Testis (tissue), 3 donors: ENCODE data around the gene SPAG6. TPM values are rescaled to one million over a fixed set of nuclear protein-coding genes. Genes with fewer than 3 reads are reported as not detected.
A peak's percentile ranks its signal among the peaks of the same experiment; 100 is the strongest.

Source experiments
- DNase-seq: peaks from one replicate; pipeline ENCODE4 v3.0.0-alpha.2; 2019
- H3K27ac ChIP-seq, 2 donors: fragments of 200-600 bp; sonication (generic); one replicate each; pipeline ENCODE4 v1.5.1; 2019
- H3K27me3 ChIP-seq: fragments of 200-600 bp; sonication (generic); one replicate; pipeline ENCODE4 v1.5.1; 2019
- H3K36me3 ChIP-seq: fragments of 200-600 bp; sonication (generic); one replicate; pipeline ENCODE4 v1.5.1; 2017; ENCODE audit warnings: low read depth; ENCODE audit errors: missing control alignments
- H3K4me1 ChIP-seq: fragments of 200-600 bp; sonication (generic); one replicate; pipeline ENCODE4 v1.5.1; 2019
- H3K4me3 ChIP-seq, 2 donors: fragments of 200-600 bp; sonication (generic); one replicate each; pipeline ENCODE4 v1.5.1; 2017 to 2019
- H3K9me3 ChIP-seq: fragments of 200-600 bp; sonication (generic); one replicate; pipeline ENCODE4 v1.5.1; 2017
- CTCF ChIP-seq, 3 experiments: fragments of 450-650 bp in 2 of 3; fragments of 200-600 bp in 1 of 3; sonication (generic) in 1 of 3; IDR thresholded peaks; one replicate each; pipeline ENCODE4 v1.5.1; 2016 to 2019; ENCODE audit warnings: antibody characterized with exemption in 3 of 3, mild to moderate bottlenecking in 2 of 3, moderate library complexity in 1 of 3
- POLR2A ChIP-seq: fragments of 450-650 bp; IDR thresholded peaks from one replicate; pipeline ENCODE4 v1.6.1; 2017; ENCODE audit warnings: antibody characterized with exemption, mild to moderate bottlenecking, moderate library complexity
- WGBS, 2 donors: methylation state at CpG; one replicate each; pipeline ENCODE4 v1.1.5; 2018; 5-methylcytosine and 5-hydroxymethylcytosine counted together
- intact Hi-C: fragments of 100-400 bp; cut with DNase I; formaldehyde crosslinking; loops from one replicate; pipeline ENCODE4 v1.15.1; 2023; ENCODE audit warnings: low total_unique reads
- polyA plus RNA-seq: library from polyadenylated mRNA; stranded (reverse); fragments of 350-450 nt; fragmentation: Illumina TruSeq; extraction: RNeasy Lipid Tissue Mini Kit (QIAGEN cat#74804); gene quantifications from one replicate; pipeline ENCODE4 v1.2.3, GENCODE V29; 2014; ENCODE audit warnings: low read depth, low replicate concordance; ENCODE audit not compliant: insufficient read depth
- total RNA-seq, 2 donors: library from RNA; depleted of rRNA; stranded (reverse); fragments of >200 nt; gene quantifications; one replicate each; pipeline ENCODE4 v1.2.3, GENCODE V29; 2016

The SPAG6 gene
- total and polyA plus RNA-seq, 3 donors from 2014 or later: 77.4 to 258 (median 103) TPM

DNA sequence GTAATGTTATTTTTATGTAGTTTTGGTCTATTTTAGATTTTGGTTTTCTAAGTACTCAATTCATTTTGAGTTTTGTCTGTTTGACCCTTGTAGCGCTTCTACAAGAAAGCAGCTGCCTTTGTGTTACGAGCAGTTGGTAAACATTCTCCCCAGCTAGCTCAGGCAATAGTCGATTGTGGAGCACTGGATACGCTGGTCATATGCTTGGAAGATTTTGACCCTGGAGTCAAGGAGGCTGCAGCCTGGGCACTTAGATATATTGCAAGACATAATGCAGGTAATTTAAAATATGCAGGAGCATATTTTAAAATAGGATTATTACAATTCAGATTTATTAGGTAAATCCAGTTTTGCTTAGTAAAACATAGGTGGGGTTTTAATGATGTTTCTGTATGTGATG is 23.1 kb downstream of the SPAG6 start:
- Histone ChIP-seq H3K4me1 (peaks cover 8% of the 10 kb centered on the region), H3K9me3 (no peaks in the 10 kb centered on the region), H3K27ac (no peak overlapping the region), H3K36me3 (no peaks in the 10 kb centered on the region), H3K4me3 (no peak overlapping the region), H3K27me3 (no peaks in the 10 kb centered on the region)
- no peak for DNase-seq
- WGBS, 2 donors: 90 to 94% methylated on average over 4 of the region's 4 CpGs
- TF ChIP-seq CTCF (IDR thresholded peaks at IDR 0.05) (no peak), POLR2A (no peak)
- intact Hi-C loops: no loop called here

DNA sequence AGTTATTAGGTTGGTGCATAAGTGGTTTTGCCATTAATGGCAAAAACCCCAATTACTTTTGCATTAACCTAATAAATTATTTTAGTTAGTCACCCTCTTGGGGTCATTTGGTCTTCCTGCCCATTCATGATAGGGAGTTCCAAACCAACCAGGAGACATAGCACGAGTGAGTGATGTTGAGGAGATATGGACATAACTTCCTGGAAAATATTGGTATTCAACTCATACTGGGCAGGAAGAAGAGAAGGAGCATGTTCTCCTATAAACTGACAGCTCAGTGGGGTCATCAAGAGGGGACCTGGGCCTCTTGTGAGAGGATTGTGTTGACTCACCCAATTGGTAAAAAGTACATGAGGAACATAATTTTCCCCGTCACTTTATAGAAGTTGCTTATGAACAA is 23.7 kb downstream of the SPAG6 start:
- Histone ChIP-seq H3K27ac (no peak overlapping the region), H3K4me1 (peaks cover 12% of the 10 kb centered on the region), H3K36me3 (no peaks in the 10 kb centered on the region), H3K27me3 (no peaks in the 10 kb centered on the region), H3K9me3 (no peaks in the 10 kb centered on the region), H3K4me3 (no peak overlapping the region)
- WGBS, 2 donors: 48 to 76% methylated on average over 2 of the region's 2 CpGs
- TF ChIP-seq CTCF (IDR thresholded peaks at IDR 0.05): no peak
- TF ChIP-seq POLR2A: no peak
- no peak for DNase-seq
- intact Hi-C loops: no loop called here

DNA sequence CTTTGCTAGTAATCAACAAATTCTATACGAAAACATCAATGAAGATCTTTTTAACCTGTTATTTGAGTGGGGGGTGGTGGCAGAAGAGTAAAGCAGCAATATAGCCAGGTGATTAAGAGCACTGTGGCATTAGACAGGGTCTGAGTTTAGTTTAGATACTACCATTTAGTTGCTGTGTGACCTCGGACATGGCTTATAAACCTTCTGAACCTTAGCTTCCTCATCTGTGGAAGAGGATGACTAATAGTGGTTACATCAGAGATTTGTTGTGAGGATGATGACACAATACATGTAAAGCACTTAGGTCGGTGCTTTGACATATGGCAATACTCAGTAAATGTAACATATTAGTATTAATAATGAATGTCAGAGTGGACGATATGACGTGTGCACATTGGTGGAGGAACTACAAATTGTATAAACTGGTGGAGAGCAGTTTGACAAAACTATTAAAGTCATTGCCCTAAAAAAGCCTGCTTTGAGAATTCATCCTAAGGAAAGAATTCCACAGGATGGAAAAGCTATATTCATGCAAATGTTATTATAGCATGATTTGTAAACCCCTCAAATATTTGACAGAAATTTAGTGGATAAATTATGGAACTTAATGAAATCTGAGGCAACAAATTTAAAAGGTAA is 24.3 kb downstream of the SPAG6 start:
- no peak for TF ChIP-seq CTCF (IDR thresholded peaks at IDR 0.05)
- no peak for TF ChIP-seq POLR2A
- no peaks in the 10 kb centered on the region for H3K27me3 ChIP-seq
- H3K27ac ChIP-seq: no peak overlapping the region
- no peaks in the 10 kb centered on the region for H3K9me3 ChIP-seq
- intact Hi-C loops: no loop called here
- no peak overlapping the region for H3K4me3 ChIP-seq
- H3K36me3 ChIP-seq: no peaks in the 10 kb centered on the region
- H3K4me1 ChIP-seq: peaks cover 12% of the 10 kb centered on the region
- WGBS, 2 donors: 94 to 95% methylated on average over 5 of the region's 5 CpGs
- DNase-seq: no peak

DNA sequence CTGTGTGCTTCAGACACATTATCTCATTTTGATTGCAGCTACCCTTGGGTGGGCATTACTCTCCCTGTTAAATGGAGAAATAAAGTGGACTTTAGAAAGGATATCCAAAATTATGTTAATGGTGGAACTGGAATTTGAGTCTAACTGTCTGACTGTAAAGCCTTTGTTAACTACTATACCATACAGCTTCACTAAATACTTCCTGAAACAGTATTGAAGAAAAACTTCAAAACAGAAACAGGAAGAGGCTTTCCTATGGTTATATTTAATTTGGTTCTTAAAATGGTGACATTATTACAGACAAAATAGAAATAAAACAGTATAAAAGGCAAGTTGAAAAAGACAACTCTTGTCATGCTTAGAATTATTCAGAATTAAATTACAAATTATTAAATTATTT is 25.0 kb downstream of the SPAG6 start:
- Histone ChIP-seq H3K27me3 (no peaks in the 10 kb centered on the region), H3K9me3 (no peaks in the 10 kb centered on the region), H3K4me3 (no peak overlapping the region), H3K27ac (no peak overlapping the region), H3K4me1 (peaks cover 12% of the 10 kb centered on the region), H3K36me3 (no peaks in the 10 kb centered on the region)
- TF ChIP-seq CTCF (IDR thresholded peaks at IDR 0.05) (no peak), POLR2A (no peak)
- no peak for DNase-seq
- intact Hi-C loops: no loop called here

- peak; percentile 39 for DNase-seq
- Histone ChIP-seq H3K4me1 (peaks cover 12% of the 10 kb centered on the region), H3K9me3 (no peaks in the 10 kb centered on the region), H3K36me3 (no peaks in the 10 kb centered on the region), H3K27me3 (no peaks in the 10 kb centered on the region), H3K4me3 (no peak overlapping the region), H3K27ac (peak overlapping the region in 1 of 2 donors; percentile 40)
- WGBS, 2 donors: 82 to 83% methylated on average over 6 of the region's 6 CpGs
- intact Hi-C loops: no loop called here
- TF ChIP-seq POLR2A: no peak
- no peak for TF ChIP-seq CTCF (IDR thresholded peaks at IDR 0.05)
Measured at GRCh38 chr10:22372298-22372697, 27.0 kb downstream of the SPAG6 start.
